Globus pallidus (tissue), 1 donor: ENCODE results near the gene THBS2.

Source experiments
- DNase-seq: peaks from one replicate; pipeline ENCODE4 v3.0.0-alpha.2; 2015; ENCODE audit warnings: low spot score

Gene THBS2

GRCh38 chr6:169249057-169249456 lies 4.6 kb downstream of the THBS2 start:
- DNase-seq, result peak; percentile 60

- DNase-seq, result no peak
These were observed 5.1 kb downstream of the THBS2 start for GRCh38 chr6:169248521-169248971.

GRCh38 chr6:169247991-169248390 lies 5.7 kb downstream of the THBS2 start:
- DNase-seq, result no peak

GRCh38 chr6:169247419-169247818 lies 6.2 kb downstream of the THBS2 start:
- no peak for DNase-seq

- DNase-seq, result no peak
These were observed 7.2 kb downstream of the THBS2 start for GRCh38 chr6:169246445-169246844.

- no peak for DNase-seq
These were observed 8.8 kb downstream of the THBS2 start for GRCh38 chr6:169244684-169245383.

GRCh38 chr6:169243661-169244060 lies 10.0 kb downstream of the THBS2 start:
- DNase-seq, result no peak

GRCh38 chr6:169243186-169243585 lies 10.5 kb downstream of the THBS2 start:
- DNase-seq, result no peak

- peak; percentile 62 for DNase-seq
These were observed 11.8 kb downstream of the THBS2 start for GRCh38 chr6:169241688-169242350.

- DNase-seq, result no peak
These were observed 12.9 kb downstream of the THBS2 start for GRCh38 chr6:169240591-169241390.

- DNase-seq, result peak; percentile 77
These were observed 13.5 kb downstream of the THBS2 start for GRCh38 chr6:169240125-169240524.

- DNase-seq, result no peak
These were observed 14.5 kb downstream of the THBS2 start for GRCh38 chr6:169239181-169239580.

GRCh38 chr6:169238766-169239165 lies 14.9 kb downstream of the THBS2 start:
- DNase-seq, result no peak

GRCh38 chr6:169237496-169238134 lies 16.0 kb downstream of the THBS2 start:
- DNase-seq, result no peak

GRCh38 chr6:169236988-169237387 lies 16.7 kb downstream of the THBS2 start:
- no peak for DNase-seq

- no peak for DNase-seq
These were observed 17.1 kb downstream of the THBS2 start for GRCh38 chr6:169236545-169236944.

- no peak for DNase-seq
These were observed 18.4 kb downstream of the THBS2 start for GRCh38 chr6:169235286-169235685.

GRCh38 chr6:169234634-169235033 lies 19.0 kb downstream of the THBS2 start:
- no peak for DNase-seq

GRCh38 chr6:169233832-169234231 lies 19.8 kb downstream of the THBS2 start:
- no peak for DNase-seq

- no peak for DNase-seq
These were observed 20.5 kb downstream of the THBS2 start for GRCh38 chr6:169233181-169233580.

- DNase-seq, result no peak
These were observed 21.1 kb downstream of the THBS2 start for GRCh38 chr6:169232507-169232931.

- DNase-seq, result no peak
These were observed 21.7 kb downstream of the THBS2 start for GRCh38 chr6:169231790-169232506.
